ENCODE results near the gene DDX5. TPM values are rescaled to one million over a fixed set of nuclear protein-coding genes. Genes with fewer than 3 reads are reported as not detected.

DDX5 gene
- total and polyA plus RNA-seq, 7 experiments from 2014 or later, result 781 to 2,704 (median 1,624) TPM

GRCh38 chr17:64459284-64459747, 46.8 kb downstream of the DDX5 start:
- intact Hi-C loops (cut with micrococcal nuclease), result no loop called here
- Mint-ChIP-seq H3K4me1 (peaks cover 16 to 40% (median 35%) of the 10 kb centered on the region in 7 donors), H3K27ac (no peak overlapping the region), H3K27me3 (peaks cover 0 to 5% (median 0%) of the 10 kb centered on the region in 5 donors), H3K4me3 (no peak overlapping the region), H3K9me3 (peaks cover 0 to 2% (median 0%) of the 10 kb centered on the region in 11 donors), H3K36me3 (peaks cover 0 to 2% (median 0%) of the 10 kb centered on the region in 5 donors)
- H3K4me1 ChIP-seq (ENCODE audit: control insufficient read depth in 2 of 2, insufficient read depth in 2 of 2, low read length in 2 of 2), result peaks cover 5 to 10% of the 10 kb centered on the region in 2 donors
- ChIA-PET CTCF (interaction anchor here (1.2 kb wide), 1 partner anchor 39 kb away, joined by 5 read pairs; no protein-coding TSS in a partner anchor), POLR2A (no interaction called here)
- H3K9me3 ChIP-seq (ENCODE audit: control insufficient read depth in 2 of 3, low read length in 3 of 3), result no peaks in the 10 kb centered on the region
- no peak overlapping the region for H3K4me3 ChIP-seq (ENCODE audit: low read length)
- ATAC-seq (no peak), DNase-seq (no peak)
- no peaks in the 10 kb centered on the region for H3K36me3 ChIP-seq (ENCODE audit: control insufficient read depth in 2 of 3, insufficient read depth in 3 of 3, low read length in 3 of 3)
- no peaks in the 10 kb centered on the region for H3K27me3 ChIP-seq (ENCODE audit: control insufficient read depth in 2 of 2, insufficient read depth in 2 of 2, low read length in 2 of 2)
- H3K27ac ChIP-seq (ENCODE audit: low read depth, low read length), result no peak overlapping the region

- intact Hi-C loops (cut with micrococcal nuclease), result no loop called here
- H3K27ac ChIP-seq (ENCODE audit: low read depth, low read length), result no peak overlapping the region
- CTCF ChIA-PET, result no interaction called here
- ATAC-seq (no peak), DNase-seq (no peak)
- Mint-ChIP-seq H3K9me3 (peaks cover 0 to 2% (median 0%) of the 10 kb centered on the region in 11 donors), H3K4me1 (peaks cover 16 to 40% (median 35%) of the 10 kb centered on the region in 7 donors), H3K27ac (peak overlapping the region in 3 of 9 donors; percentile 46 to 78 (median 62)), H3K36me3 (peaks cover 0 to 2% (median 0%) of the 10 kb centered on the region in 5 donors), H3K27me3 (peaks cover 0 to 5% (median 0%) of the 10 kb centered on the region in 5 donors), H3K4me3 (peak overlapping the region in 1 of 10 donors; percentile 56)
- no peaks in the 10 kb centered on the region for H3K27me3 ChIP-seq (ENCODE audit: control insufficient read depth in 2 of 2, insufficient read depth in 2 of 2, low read length in 2 of 2)
- no peak overlapping the region for H3K4me3 ChIP-seq (ENCODE audit: low read length)
- H3K9me3 ChIP-seq (ENCODE audit: control insufficient read depth in 2 of 3, low read length in 3 of 3), result no peaks in the 10 kb centered on the region
- peaks cover 5 to 10% of the 10 kb centered on the region in 2 donors for H3K4me1 ChIP-seq (ENCODE audit: control insufficient read depth in 2 of 2, insufficient read depth in 2 of 2, low read length in 2 of 2)
- no peaks in the 10 kb centered on the region for H3K36me3 ChIP-seq (ENCODE audit: control insufficient read depth in 2 of 3, insufficient read depth in 3 of 3, low read length in 3 of 3)
- POLR2A ChIA-PET, result no interaction called here
Measured at GRCh38 chr17:64458756-64459155, 47.3 kb downstream of the DDX5 start.

- Histone ChIP-seq H3K36me3 (ENCODE audit: control insufficient read depth in 2 of 3, insufficient read depth in 3 of 3, low read length in 3 of 3) (no peaks in the 10 kb centered on the region), H3K4me3 (ENCODE audit: low read length) (no peak overlapping the region), H3K9me3 (ENCODE audit: control insufficient read depth in 2 of 3, low read length in 3 of 3) (no peaks in the 10 kb centered on the region), H3K27ac (ENCODE audit: low read depth, low read length) (peak overlapping the region; percentile 43), H3K4me1 (ENCODE audit: control insufficient read depth in 2 of 2, insufficient read depth in 2 of 2, low read length in 2 of 2) (peaks cover 5 to 10% of the 10 kb centered on the region in 2 donors), H3K27me3 (ENCODE audit: control insufficient read depth in 2 of 2, insufficient read depth in 2 of 2, low read length in 2 of 2) (no peaks in the 10 kb centered on the region)
- H3K27me3 Mint-ChIP-seq, result peaks cover 0 to 4% (median 0%) of the 10 kb centered on the region in 5 donors
- POLR2A ChIA-PET, result interaction anchor here (0.9 to 3.8 kb wide), 7 partner anchors 11 to 65 kb away, joined by 3 to 39 read pairs (median 3); partner anchors contain the start of genes CEP95 and DDX5
- intact Hi-C loops (cut with micrococcal nuclease), result loop anchor here in 1 of 2 donors (2.0 kb wide), 1 partner anchor 14 kb away; no protein-coding TSS in a partner anchor
- CTCF ChIA-PET, result interaction anchor here (1.1 to 1.3 kb wide), 2 partner anchors 36 to 37 kb away, joined by 3 to 4 read pairs; no protein-coding TSS in a partner anchor
- peaks cover 17 to 46% (median 35%) of the 10 kb centered on the region in 7 donors for H3K4me1 Mint-ChIP-seq
- H3K4me3 Mint-ChIP-seq, result peak overlapping the region in 2 of 10 donors; percentile 40 to 50
- ATAC-seq (no peak), DNase-seq (no peak)
- H3K9me3 Mint-ChIP-seq, result peaks cover 0 to 2% (median 0%) of the 10 kb centered on the region in 11 donors
- peak overlapping the region in 8 of 9 donors; percentile 23 to 90 (median 84) for H3K27ac Mint-ChIP-seq
- peaks cover 0 to 2% (median 0%) of the 10 kb centered on the region in 5 donors for H3K36me3 Mint-ChIP-seq
Measured at GRCh38 chr17:64457156-64457555, 48.9 kb downstream of the DDX5 start.

GRCh38 chr17:64455993-64456885, 49.9 kb downstream of the DDX5 start:
- ChIA-PET CTCF (interaction anchor here (1.0 to 1.3 kb wide), 6 partner anchors 13 to 36 kb away, joined by 3 to 5 read pairs (median 4); no protein-coding TSS in a partner anchor), POLR2A (interaction anchor here (0.6 to 3.8 kb wide), 15 partner anchors 10 to 514 kb away, joined by 3 to 39 read pairs (median 3); partner anchors contain the start of genes CEP95, DDX5 and POLG2)
- H3K9me3 ChIP-seq (ENCODE audit: control insufficient read depth in 2 of 3, low read length in 3 of 3), result no peaks in the 10 kb centered on the region
- Mint-ChIP-seq H3K4me1 (peaks cover 17 to 46% (median 35%) of the 10 kb centered on the region in 7 donors), H3K27ac (peak overlapping the region; percentile 64 to 96 (median 89)), H3K9me3 (peaks cover 0 to 2% (median 0%) of the 10 kb centered on the region in 11 donors), H3K27me3 (peaks cover 0 to 2% (median 0%) of the 10 kb centered on the region in 5 donors), H3K36me3 (peaks cover 0 to 2% (median 0%) of the 10 kb centered on the region in 5 donors), H3K4me3 (peak overlapping the region in 9 of 10 donors; percentile 43 to 82 (median 64))
- ATAC-seq (peak; percentile 72), DNase-seq (peak in 6 of 9 donors; percentile 7 to 47 (median 39))
- intact Hi-C loops (cut with micrococcal nuclease), result loop anchor here in 1 of 2 donors (2.0 kb wide), 1 partner anchor 13 kb away; no protein-coding TSS in a partner anchor
- no peaks in the 10 kb centered on the region for H3K36me3 ChIP-seq (ENCODE audit: control insufficient read depth in 2 of 3, insufficient read depth in 3 of 3, low read length in 3 of 3)
- H3K4me1 ChIP-seq (ENCODE audit: control insufficient read depth in 2 of 2, insufficient read depth in 2 of 2, low read length in 2 of 2), result peaks cover 5 to 10% of the 10 kb centered on the region in 2 donors
- H3K4me3 ChIP-seq (ENCODE audit: low read length), result no peak overlapping the region
- H3K27ac ChIP-seq (ENCODE audit: low read depth, low read length), result peak overlapping the region; percentile 43
- no peaks in the 10 kb centered on the region for H3K27me3 ChIP-seq (ENCODE audit: control insufficient read depth in 2 of 2, insufficient read depth in 2 of 2, low read length in 2 of 2)

- ChIA-PET CTCF (interaction anchor here (1.4 to 1.5 kb wide), 2 partner anchors 28 to 31 kb away, joined by 3 to 4 read pairs; no protein-coding TSS in a partner anchor), POLR2A (interaction anchor here (1.3 to 1.4 kb wide), 2 partner anchors 41 to 56 kb away, joined by 3 to 7 read pairs; no protein-coding TSS in a partner anchor)
- no peak overlapping the region for H3K4me3 ChIP-seq (ENCODE audit: low read length)
- DNase-seq (no peak), ATAC-seq (peak; percentile 27)
- peak overlapping the region in 2 of 9 donors; percentile 21 to 50 for H3K27ac Mint-ChIP-seq
- H3K4me1 ChIP-seq (ENCODE audit: control insufficient read depth in 2 of 2, insufficient read depth in 2 of 2, low read length in 2 of 2), result no peaks in the 10 kb centered on the region
- no peaks in the 10 kb centered on the region for H3K27me3 ChIP-seq (ENCODE audit: control insufficient read depth in 2 of 2, insufficient read depth in 2 of 2, low read length in 2 of 2)
- H3K9me3 ChIP-seq (ENCODE audit: control insufficient read depth in 2 of 3, low read length in 3 of 3), result no peaks in the 10 kb centered on the region
- H3K36me3 ChIP-seq (ENCODE audit: control insufficient read depth in 2 of 3, insufficient read depth in 3 of 3, low read length in 3 of 3), result no peaks in the 10 kb centered on the region
- peaks cover 0 to 2% (median 0%) of the 10 kb centered on the region in 5 donors for H3K27me3 Mint-ChIP-seq
- no peaks in the 10 kb centered on the region for H3K36me3 Mint-ChIP-seq
- no peaks in the 10 kb centered on the region for H3K9me3 Mint-ChIP-seq
- H3K27ac ChIP-seq (ENCODE audit: low read depth, low read length), result no peak overlapping the region
- intact Hi-C loops (cut with micrococcal nuclease), result no loop called here
- H3K4me3 Mint-ChIP-seq, result peak overlapping the region in 1 of 10 donors; percentile 67
- H3K4me1 Mint-ChIP-seq, result peaks cover 5 to 23% (median 11%) of the 10 kb centered on the region in 7 donors
Measured at GRCh38 chr17:64449545-64449944, 56.5 kb downstream of the DDX5 start.
